AG09319 (cell line): ENCODE data around the gene PDLIM7.
"Not testable (repeated sequence)": the region's sequence is repeated elsewhere in the genome, so short reads cannot be mapped to it uniquely, and the experiment has no call there.

Experiments
- DNase-seq: peaks from one replicate; pipeline ENCODE4 v3.0.0-alpha.2; 2010; ENCODE audit warnings: low read depth; ENCODE audit errors: extremely low read depth
- CTCF ChIP-seq: IDR thresholded peaks from 2 replicates; pipeline ENCODE4 v1.5.1; 2011; ENCODE audit warnings: low read depth, mild to moderate bottlenecking, inconsistent platforms, low read length, moderate library complexity

Gene PDLIM7

GRCh38 chr5:177538876-177539275 lies 41.5 kb upstream of the PDLIM7 start:
- TF ChIP-seq CTCF: no peak
- no peak for DNase-seq

GRCh38 chr5:177537389-177538361 lies 40.3 kb upstream of the PDLIM7 start:
- DNase-seq: peak; percentile 67
- TF ChIP-seq CTCF: no peak

- TF ChIP-seq CTCF: no peak
- DNase-seq: no peak
Measured at GRCh38 chr5:177536386-177536785, 39.0 kb upstream of the PDLIM7 start.

GRCh38 chr5:177535125-177535524 lies 37.7 kb upstream of the PDLIM7 start:
- no peak for DNase-seq

GRCh38 chr5:177534433-177534832 lies 37.0 kb upstream of the PDLIM7 start:
- DNase-seq: not testable (repeated sequence)

More at GRCh38 chr5:177535125-177535524, 37.7 kb upstream of the PDLIM7 start:
- TF ChIP-seq CTCF: no peak

- TF ChIP-seq CTCF: no peak
- no peak for DNase-seq
Measured at GRCh38 chr5:177531209-177531940, 34.0 kb upstream of the PDLIM7 start.

- no peak for DNase-seq
- TF ChIP-seq CTCF: no peak
Measured at GRCh38 chr5:177530638-177531037, 33.2 kb upstream of the PDLIM7 start.
